ENCODE measurements around the gene RRBP1. TPM values are rescaled to one million over a fixed set of nuclear protein-coding genes. Genes with fewer than 3 reads are reported as not detected.
A peak's percentile ranks its signal among the peaks of the same experiment; 100 is the strongest.

RRBP1 gene
- total and polyA plus RNA-seq, 4 experiments from 2014 or later = 0.63 to 33.7 (median 21.0) TPM

- Mint-ChIP-seq H3K27ac (peak overlapping the region in 3 of 7 donors; percentile 42 to 75 (median 70)), H3K4me3 (no peak overlapping the region), H3K4me1 (no peaks in the 10 kb centered on the region), H3K27me3 (no peaks in the 10 kb centered on the region), H3K9me3 (no peaks in the 10 kb centered on the region), H3K36me3 (peaks cover 14 to 52% of the 10 kb centered on the region in 2 donors)
- no peak for DNase-seq
- no peak overlapping the region for H3K27ac ChIP-seq (ENCODE audit: low read depth, low read length)
- peaks cover 9% of the 10 kb centered on the region for H3K36me3 ChIP-seq (ENCODE audit: insufficient read depth, low read length)
- POLR2A ChIA-PET (ENCODE audit: partially characterized antibody) = no interaction called here
- H3K27me3 ChIP-seq (ENCODE audit: insufficient read depth, low read length) = no peaks in the 10 kb centered on the region
- CTCF ChIA-PET (ENCODE audit: partially characterized antibody) = interaction anchor here (1.2 kb wide), 1 partner anchor 32 kb away, joined by 3 read pairs; no protein-coding TSS in a partner anchor
- no peaks in the 10 kb centered on the region for H3K4me1 ChIP-seq (ENCODE audit: insufficient read depth, low read length)
- intact Hi-C loops (cut with micrococcal nuclease) = no loop called here
- H3K9me3 ChIP-seq (ENCODE audit: control insufficient read depth in 1 of 2, low read length in 2 of 2) = no peaks in the 10 kb centered on the region
- no peak overlapping the region for H3K4me3 ChIP-seq (ENCODE audit: low read length in 2 of 2)
These were observed 59.8 kb downstream of the RRBP1 start for GRCh38 chr20:17622086-17622850.

- Histone ChIP-seq H3K36me3 (ENCODE audit: insufficient read depth, low read length) (peaks cover 9% of the 10 kb centered on the region), H3K4me1 (ENCODE audit: insufficient read depth, low read length) (no peaks in the 10 kb centered on the region), H3K9me3 (ENCODE audit: control insufficient read depth in 1 of 2, low read length in 2 of 2) (no peaks in the 10 kb centered on the region), H3K27me3 (ENCODE audit: insufficient read depth, low read length) (no peaks in the 10 kb centered on the region), H3K27ac (ENCODE audit: low read depth, low read length) (no peak overlapping the region), H3K4me3 (ENCODE audit: low read length in 2 of 2) (no peak overlapping the region)
- DNase-seq = no peak
- CTCF ChIA-PET (ENCODE audit: partially characterized antibody) = interaction anchor here (0.9 kb wide), 1 partner anchor 9 kb away, joined by 3 read pairs; no protein-coding TSS in a partner anchor
- H3K27ac Mint-ChIP-seq = no peak overlapping the region
- peaks cover 0 to 3% (median 0%) of the 10 kb centered on the region in 4 donors for H3K4me1 Mint-ChIP-seq
- no peak overlapping the region for H3K4me3 Mint-ChIP-seq
- H3K9me3 Mint-ChIP-seq = no peaks in the 10 kb centered on the region
- intact Hi-C loops (cut with micrococcal nuclease) = no loop called here
- peaks cover 14 to 50% of the 10 kb centered on the region in 2 donors for H3K36me3 Mint-ChIP-seq
- H3K27me3 Mint-ChIP-seq = no peaks in the 10 kb centered on the region
- POLR2A ChIA-PET (ENCODE audit: partially characterized antibody) = no interaction called here
These were observed 60.6 kb downstream of the RRBP1 start for GRCh38 chr20:17621229-17621968.

- CTCF ChIA-PET (ENCODE audit: partially characterized antibody) = interaction anchor here (0.9 to 6.8 kb wide), 3 partner anchors 8 to 278 kb away, joined by 3 to 46 read pairs (median 14); no protein-coding TSS in a partner anchor
- H3K27ac Mint-ChIP-seq = peak overlapping the region in 1 of 7 donors; percentile 59
- POLR2A ChIA-PET (ENCODE audit: partially characterized antibody) = no interaction called here
These were observed 61.4 kb downstream of the RRBP1 start for GRCh38 chr20:17620371-17621228.

GRCh38 chr20:17619351-17620093, 62.5 kb downstream of the RRBP1 start:
- no peak overlapping the region for H3K4me3 Mint-ChIP-seq
- H3K36me3 Mint-ChIP-seq = peaks cover 10 to 43% of the 10 kb centered on the region in 2 donors
- POLR2A ChIA-PET (ENCODE audit: partially characterized antibody) = no interaction called here
- Histone ChIP-seq H3K4me3 (ENCODE audit: low read length in 2 of 2) (no peak overlapping the region), H3K36me3 (ENCODE audit: insufficient read depth, low read length) (peaks cover 9% of the 10 kb centered on the region), H3K27ac (ENCODE audit: low read depth, low read length) (no peak overlapping the region), H3K27me3 (ENCODE audit: insufficient read depth, low read length) (no peaks in the 10 kb centered on the region), H3K9me3 (ENCODE audit: control insufficient read depth in 1 of 2, low read length in 2 of 2) (no peaks in the 10 kb centered on the region), H3K4me1 (ENCODE audit: insufficient read depth, low read length) (no peaks in the 10 kb centered on the region)
- no peaks in the 10 kb centered on the region for H3K27me3 Mint-ChIP-seq
- peaks cover 0 to 3% (median 0%) of the 10 kb centered on the region in 4 donors for H3K4me1 Mint-ChIP-seq
- peak overlapping the region in 1 of 7 donors; percentile 27 for H3K27ac Mint-ChIP-seq
- intact Hi-C loops (cut with micrococcal nuclease) = no loop called here
- no peaks in the 10 kb centered on the region for H3K9me3 Mint-ChIP-seq
- no peak for DNase-seq
- CTCF ChIA-PET (ENCODE audit: partially characterized antibody) = interaction anchor here (0.7 to 6.8 kb wide), 3 partner anchors 83 to 279 kb away, joined by 3 to 46 read pairs (median 14); no protein-coding TSS in a partner anchor

More at GRCh38 chr20:17620371-17621228, 61.4 kb downstream of the RRBP1 start:
- Mint-ChIP-seq H3K9me3 (no peaks in the 10 kb centered on the region), H3K4me3 (no peak overlapping the region), H3K4me1 (peaks cover 0 to 3% (median 0%) of the 10 kb centered on the region in 4 donors), H3K36me3 (peaks cover 10 to 44% of the 10 kb centered on the region in 2 donors), H3K27me3 (no peaks in the 10 kb centered on the region)
- Histone ChIP-seq H3K9me3 (ENCODE audit: control insufficient read depth in 1 of 2, low read length in 2 of 2) (no peaks in the 10 kb centered on the region), H3K4me1 (ENCODE audit: insufficient read depth, low read length) (no peaks in the 10 kb centered on the region), H3K36me3 (ENCODE audit: insufficient read depth, low read length) (peaks cover 9% of the 10 kb centered on the region), H3K27me3 (ENCODE audit: insufficient read depth, low read length) (no peaks in the 10 kb centered on the region), H3K27ac (ENCODE audit: low read depth, low read length) (no peak overlapping the region), H3K4me3 (ENCODE audit: low read length in 2 of 2) (no peak overlapping the region)
- DNase-seq = no peak
- intact Hi-C loops (cut with micrococcal nuclease) = no loop called here

- Mint-ChIP-seq H3K36me3 (peaks cover 7 to 38% of the 10 kb centered on the region in 2 donors), H3K4me3 (no peak overlapping the region), H3K4me1 (peaks cover 2 to 5% (median 2%) of the 10 kb centered on the region in 4 donors), H3K27ac (peak overlapping the region in 1 of 7 donors; percentile 64), H3K9me3 (no peaks in the 10 kb centered on the region), H3K27me3 (no peaks in the 10 kb centered on the region)
- no peaks in the 10 kb centered on the region for H3K27me3 ChIP-seq (ENCODE audit: insufficient read depth, low read length)
- no peak for DNase-seq
- intact Hi-C loops (cut with micrococcal nuclease) = no loop called here
- peaks cover 4% of the 10 kb centered on the region for H3K36me3 ChIP-seq (ENCODE audit: insufficient read depth, low read length)
- CTCF ChIA-PET (ENCODE audit: partially characterized antibody) = interaction anchor here (0.9 to 6.8 kb wide), 7 partner anchors 17 to 280 kb away, joined by 3 to 46 read pairs (median 6); no protein-coding TSS in a partner anchor
- H3K4me1 ChIP-seq (ENCODE audit: insufficient read depth, low read length) = no peaks in the 10 kb centered on the region
- H3K4me3 ChIP-seq (ENCODE audit: low read length in 2 of 2) = no peak overlapping the region
- H3K9me3 ChIP-seq (ENCODE audit: control insufficient read depth in 1 of 2, low read length in 2 of 2) = no peaks in the 10 kb centered on the region
- no peak overlapping the region for H3K27ac ChIP-seq (ENCODE audit: low read depth, low read length)
- POLR2A ChIA-PET (ENCODE audit: partially characterized antibody) = no interaction called here
These were observed 63.4 kb downstream of the RRBP1 start for GRCh38 chr20:17618673-17619013.

GRCh38 chr20:17617868-17618672, 64.0 kb downstream of the RRBP1 start:
- no peaks in the 10 kb centered on the region for H3K9me3 Mint-ChIP-seq

More at GRCh38 chr20:17617868-17618672, 64.0 kb downstream of the RRBP1 start:
- DNase-seq = no peak
- Histone ChIP-seq H3K36me3 (ENCODE audit: insufficient read depth, low read length) (peaks cover 4% of the 10 kb centered on the region), H3K4me3 (ENCODE audit: low read length in 2 of 2) (no peak overlapping the region), H3K9me3 (ENCODE audit: control insufficient read depth in 1 of 2, low read length in 2 of 2) (no peaks in the 10 kb centered on the region), H3K27me3 (ENCODE audit: insufficient read depth, low read length) (no peaks in the 10 kb centered on the region), H3K27ac (ENCODE audit: low read depth, low read length) (no peak overlapping the region), H3K4me1 (ENCODE audit: insufficient read depth, low read length) (no peaks in the 10 kb centered on the region)
- peak overlapping the region in 1 of 7 donors; percentile 64 for H3K27ac Mint-ChIP-seq
- peaks cover 2 to 5% (median 2%) of the 10 kb centered on the region in 4 donors for H3K4me1 Mint-ChIP-seq
- H3K4me3 Mint-ChIP-seq = no peak overlapping the region
- peaks cover 7 to 37% of the 10 kb centered on the region in 2 donors for H3K36me3 Mint-ChIP-seq
- CTCF ChIA-PET (ENCODE audit: partially characterized antibody) = interaction anchor here (0.9 to 6.8 kb wide), 8 partner anchors 11 to 281 kb away, joined by 3 to 46 read pairs (median 6); no protein-coding TSS in a partner anchor
- POLR2A ChIA-PET (ENCODE audit: partially characterized antibody) = interaction anchor here (1.0 kb wide), 1 partner anchor 113 kb away, joined by 3 read pairs; no protein-coding TSS in a partner anchor
- H3K27me3 Mint-ChIP-seq = no peaks in the 10 kb centered on the region
- intact Hi-C loops (cut with micrococcal nuclease) = loop anchor here (1.0 kb wide), 2 partner anchors 81 to 113 kb away; no protein-coding TSS in a partner anchor

Data from CD4-positive, alpha-beta memory T cell (primary cell).